OCI-M2 (cell line): ENCODE data around the gene RCL1.
"Not testable (repeated sequence)": the region's sequence is repeated elsewhere in the genome, so short reads cannot be mapped to it uniquely, and the experiment has no call there.

Source experiments
- DNase-seq: peaks from one replicate; lab custom pipeline; 2025; ENCODE audit not compliant: unreplicated experiment; lab: John Stamatoyannopoulos, UW

The RCL1 gene

GRCh38 chr9:4873066-4873465, 80.3 kb downstream of the RCL1 start:
- DNase-seq, result no peak

- no peak for DNase-seq
Observed at GRCh38 chr9:4875559-4875958, 82.8 kb downstream of the RCL1 start.

- DNase-seq, result no peak
Observed at GRCh38 chr9:4879115-4879558, 86.4 kb downstream of the RCL1 start.

GRCh38 chr9:4883326-4883873, 90.7 kb downstream of the RCL1 start:
- no peak for DNase-seq

- DNase-seq, result no peak
Observed at GRCh38 chr9:4886698-4887097, 94.0 kb downstream of the RCL1 start.

- DNase-seq, result no peak
Observed at GRCh38 chr9:4887556-4887955, 94.8 kb downstream of the RCL1 start.

GRCh38 chr9:4890242-4890641, 97.5 kb downstream of the RCL1 start:
- DNase-seq, result no peak

GRCh38 chr9:4890929-4891328, 98.2 kb downstream of the RCL1 start:
- DNase-seq, result no peak

GRCh38 chr9:4891674-4892073, 98.9 kb downstream of the RCL1 start:
- DNase-seq, result no peak

- no peak for DNase-seq
Observed at GRCh38 chr9:4892501-4893194, 99.9 kb downstream of the RCL1 start.

- no peak for DNase-seq
Observed at GRCh38 chr9:4894076-4894475, 101.3 kb downstream of the RCL1 start.

- not testable (repeated sequence) for DNase-seq
Observed at GRCh38 chr9:4899853-4900252, 107.1 kb downstream of the RCL1 start.

- DNase-seq, result not testable (repeated sequence)
Observed at GRCh38 chr9:4901401-4902134, 108.8 kb downstream of the RCL1 start.

- DNase-seq, result no peak
Observed at GRCh38 chr9:4902135-4902475, 109.4 kb downstream of the RCL1 start.

- no peak for DNase-seq
Observed at GRCh38 chr9:4904322-4905134, 111.8 kb downstream of the RCL1 start.

- DNase-seq, result no peak
Observed at GRCh38 chr9:4905135-4905490, 112.4 kb downstream of the RCL1 start.
